ENCODE results near the gene CACNA2D4.

The CACNA2D4 gene

GRCh38 chr12:1919284-1919683 lies 832 bp upstream of the CACNA2D4 start:
- DNase-seq (ENCODE audit: low read depth): no peak

GRCh38 chr12:1918884-1919236 lies 408 bp upstream of the CACNA2D4 start:
- DNase-seq (ENCODE audit: low read depth): no peak

- DNase-seq (ENCODE audit: low read depth): no peak
Observed at GRCh38 chr12:1917172-1918070, 1.0 kb downstream of the CACNA2D4 start.

GRCh38 chr12:1916371-1917171 lies 1.9 kb downstream of the CACNA2D4 start:
- DNase-seq (ENCODE audit: low read depth): no peak

GRCh38 chr12:1915082-1915968 lies 3.1 kb downstream of the CACNA2D4 start:
- no peak for DNase-seq (ENCODE audit: low read depth)

- no peak for DNase-seq (ENCODE audit: low read depth)
Observed at GRCh38 chr12:1914114-1914911, 4.1 kb downstream of the CACNA2D4 start.

- no peak for DNase-seq (ENCODE audit: low read depth)
Observed at GRCh38 chr12:1913377-1914113, 4.9 kb downstream of the CACNA2D4 start.

- no peak for DNase-seq (ENCODE audit: low read depth)
Observed at GRCh38 chr12:1912580-1913376, 5.7 kb downstream of the CACNA2D4 start.

GRCh38 chr12:1911598-1912575 lies 6.6 kb downstream of the CACNA2D4 start:
- DNase-seq (ENCODE audit: low read depth): no peak

- no peak for DNase-seq (ENCODE audit: low read depth)
Observed at GRCh38 chr12:1910468-1910867, 8.0 kb downstream of the CACNA2D4 start.

GRCh38 chr12:1908758-1909157 lies 9.7 kb downstream of the CACNA2D4 start:
- DNase-seq (ENCODE audit: low read depth): no peak

GRCh38 chr12:1907652-1908611 lies 10.5 kb downstream of the CACNA2D4 start:
- no peak for DNase-seq (ENCODE audit: low read depth)

GRCh38 chr12:1906579-1906978 lies 11.9 kb downstream of the CACNA2D4 start:
- no peak for DNase-seq (ENCODE audit: low read depth)

GRCh38 chr12:1904875-1905274 lies 13.6 kb downstream of the CACNA2D4 start:
- DNase-seq (ENCODE audit: low read depth): no peak

GRCh38 chr12:1896964-1897363 lies 21.5 kb downstream of the CACNA2D4 start:
- no peak for DNase-seq (ENCODE audit: low read depth)

- DNase-seq (ENCODE audit: low read depth): no peak
Observed at GRCh38 chr12:1890810-1891209, 27.6 kb downstream of the CACNA2D4 start.

GRCh38 chr12:1890119-1890703 lies 28.2 kb downstream of the CACNA2D4 start:
- no peak for DNase-seq (ENCODE audit: low read depth)
